ENCODE measurements around the gene RAB12.

Gene RAB12

GRCh38 chr18:8675057-8675456 lies 65.8 kb downstream of the RAB12 start:
- FAIRE-seq, result no peak
- no peak for DNase-seq (ENCODE audit: insufficient read length, low spot score)

GRCh38 chr18:8681196-8681595 lies 72.0 kb downstream of the RAB12 start:
- no peak for DNase-seq (ENCODE audit: insufficient read length, low spot score)
- FAIRE-seq, result no peak

GRCh38 chr18:8684577-8684976 lies 75.3 kb downstream of the RAB12 start:
- FAIRE-seq, result no peak
- no peak for DNase-seq (ENCODE audit: insufficient read length, low spot score)

- no peak for FAIRE-seq
- no peak for DNase-seq (ENCODE audit: insufficient read length, low spot score)
These were observed 76.1 kb downstream of the RAB12 start for GRCh38 chr18:8685141-8685913.

GRCh38 chr18:8685914-8686216 lies 76.6 kb downstream of the RAB12 start:
- FAIRE-seq, result no peak

GRCh38 chr18:8686611-8687010 lies 77.4 kb downstream of the RAB12 start:
- no peak for FAIRE-seq
- DNase-seq (ENCODE audit: insufficient read length, low spot score), result no peak

More at GRCh38 chr18:8685914-8686216, 76.6 kb downstream of the RAB12 start:
- no peak for DNase-seq (ENCODE audit: insufficient read length, low spot score)

- FAIRE-seq (no peak), DNase-seq (ENCODE audit: insufficient read length, low spot score) (no peak)
These were observed 79.1 kb downstream of the RAB12 start for GRCh38 chr18:8688216-8688800.

GRCh38 chr18:8688816-8689215 lies 79.6 kb downstream of the RAB12 start:
- DNase-seq (ENCODE audit: insufficient read length, low spot score) (no peak), FAIRE-seq (no peak)

Data from GM19239 (cell line).